OCI-LY3 (cell line): Measurements from ENCODE around the gene CNBD2.
"Not testable (repeated sequence)": the region's sequence is repeated elsewhere in the genome, so short reads cannot be mapped to it uniquely, and the experiment has no call there.

Experiments
- H2AFZ ChIP-seq: fragments of 200-600, 300-600 bp; shearing (Covaris generic); 2 replicates; pipeline ENCODE4 v1.6.0; 2014; ENCODE audit warnings: antibody characterized with exemption, low read depth, low read length
- H3K27ac ChIP-seq: fragments of 200-600, 300-600 bp; sonication (generic); 2 replicates; pipeline ENCODE4 v1.5.1; 2014; ENCODE audit warnings: mild to moderate bottlenecking, low read length, moderate library complexity, mixed read lengths
- H3K27me3 ChIP-seq: fragments of 200-600, 300-600 bp; sonication (generic); 2 replicates; pipeline ENCODE4 v1.6.1; 2014; ENCODE audit warnings: low read depth, low read length, mixed read lengths
- H3K36me3 ChIP-seq: fragments of 200-600, 300-600 bp; sonication (generic); replicated peaks from 2 replicates; pipeline ENCODE3; 2014; ENCODE audit warnings: low read depth, low read length, mixed read lengths
- H3K4me1 ChIP-seq: fragments of 300-600, 200-600 bp; sonication (generic); 2 replicates; pipeline ENCODE4 v1.6.1; 2014; ENCODE audit warnings: low read length, mixed read lengths
- H3K4me2 ChIP-seq: fragments of 200-600, 300-600 bp; sonication (generic); 2 replicates; pipeline ENCODE4 v1.6.1; 2014; ENCODE audit warnings: low read length, mixed read lengths
- H3K4me3 ChIP-seq: fragments of 300-600, 200-600 bp; sonication (generic); 2 replicates; pipeline ENCODE4 v1.5.1; 2014; ENCODE audit warnings: antibody characterized with exemption, mild to moderate bottlenecking, low read length, moderate library complexity
- H3K79me2 ChIP-seq: fragments of 300-600, 200-600 bp; shearing (Covaris generic); 2 replicates; pipeline ENCODE4 v1.6.1; 2014; ENCODE audit warnings: mild to moderate bottlenecking, low read length, mixed read lengths
- H3K9ac ChIP-seq: fragments of 300-600, 200-600 bp; shearing (Covaris generic); 2 replicates; pipeline ENCODE4 v1.6.0; 2014; ENCODE audit warnings: mild to moderate bottlenecking, low read length, moderate library complexity
- H3K9me3 ChIP-seq: fragments of 200-600, 300-600 bp; shearing (Covaris generic); 2 replicates; pipeline ENCODE4 v1.6.1; 2014; ENCODE audit warnings: low read length, mixed read lengths; ENCODE audit not compliant: insufficient read depth
- H4K20me1 ChIP-seq: fragments of 200-600, 300-600 bp; sonication (generic); 2 replicates; pipeline ENCODE4 v1.6.1; 2016; ENCODE audit warnings: low read length, mixed read lengths; ENCODE audit not compliant: insufficient read depth
- CTCF ChIP-seq: fragments of 200-600, 300-600 bp; sonication (generic); IDR thresholded peaks from 2 replicates; pipeline ENCODE4 v1.5.1; 2014; ENCODE audit warnings: antibody characterized with exemption, low read length, low read depth
- EZH2phosphoT487 ChIP-seq: fragments of 200-600 bp; shearing (Covaris generic); IDR thresholded peaks from 2 replicates; pipeline ENCODE4 v1.6.1; 2018; ENCODE audit warnings: antibody characterized with exemption, mixed run types, low read depth

Gene CNBD2

GRCh38 chr20:36050436-36051317 lies 82.3 kb downstream of the CNBD2 start:
- Histone ChIP-seq H3K79me2 (peaks cover 50% of the 10 kb centered on the region), H3K36me3 (no peaks in the 10 kb centered on the region), H3K4me1 (peaks cover 29% of the 10 kb centered on the region), H3K4me3 (peak overlapping the region; percentile 80), H3K4me2 (peak overlapping the region; percentile 86), H3K9me3 (no peaks in the 10 kb centered on the region), H3K27ac (peak overlapping the region; percentile 72), H3K9ac (peak overlapping the region; percentile 92), H4K20me1 (peaks cover 37% of the 10 kb centered on the region), H3K27me3 (peaks cover 7% of the 10 kb centered on the region; the same call in 1 of the 2 replicates), H2AFZ (peak overlapping the region; percentile 97)
- TF ChIP-seq CTCF (no peak), EZH2phosphoT487 (no peak)

- H3K4me2 ChIP-seq: peak overlapping the region; percentile 86
- no peaks in the 10 kb centered on the region for H3K36me3 ChIP-seq
- peaks cover 42% of the 10 kb centered on the region for H3K79me2 ChIP-seq
- TF ChIP-seq EZH2phosphoT487: no peak
- TF ChIP-seq CTCF: no peak
- H3K27me3 ChIP-seq: peaks cover 7% of the 10 kb centered on the region; the same call in 1 of the 2 replicates
- H2AFZ ChIP-seq: peak overlapping the region; percentile 97
- peak overlapping the region; percentile 80 for H3K4me3 ChIP-seq
- no peaks in the 10 kb centered on the region for H3K9me3 ChIP-seq
- peaks cover 29% of the 10 kb centered on the region for H3K4me1 ChIP-seq
- H4K20me1 ChIP-seq: peaks cover 29% of the 10 kb centered on the region
- peak overlapping the region; percentile 72 for H3K27ac ChIP-seq
- H3K9ac ChIP-seq: peak overlapping the region; percentile 92
Measured at GRCh38 chr20:36051318-36052116, 83.1 kb downstream of the CNBD2 start.

GRCh38 chr20:36052117-36052513 lies 83.7 kb downstream of the CNBD2 start:
- no peak overlapping the region for H3K27ac ChIP-seq
- H3K36me3 ChIP-seq: no peaks in the 10 kb centered on the region
- no peak overlapping the region for H3K4me2 ChIP-seq
- no peaks in the 10 kb centered on the region for H3K9me3 ChIP-seq
- no peak for TF ChIP-seq EZH2phosphoT487
- TF ChIP-seq CTCF: no peak
- H3K4me3 ChIP-seq: no peak overlapping the region
- peaks cover 23% of the 10 kb centered on the region for H4K20me1 ChIP-seq
- no peak overlapping the region for H3K9ac ChIP-seq
- peaks cover 37% of the 10 kb centered on the region for H3K79me2 ChIP-seq
- peak overlapping the region; percentile 97; the same call in 1 of the 2 replicates for H2AFZ ChIP-seq
- H3K27me3 ChIP-seq: peaks cover 7% of the 10 kb centered on the region; the same call in 1 of the 2 replicates
- H3K4me1 ChIP-seq: peaks cover 29% of the 10 kb centered on the region

DNA sequence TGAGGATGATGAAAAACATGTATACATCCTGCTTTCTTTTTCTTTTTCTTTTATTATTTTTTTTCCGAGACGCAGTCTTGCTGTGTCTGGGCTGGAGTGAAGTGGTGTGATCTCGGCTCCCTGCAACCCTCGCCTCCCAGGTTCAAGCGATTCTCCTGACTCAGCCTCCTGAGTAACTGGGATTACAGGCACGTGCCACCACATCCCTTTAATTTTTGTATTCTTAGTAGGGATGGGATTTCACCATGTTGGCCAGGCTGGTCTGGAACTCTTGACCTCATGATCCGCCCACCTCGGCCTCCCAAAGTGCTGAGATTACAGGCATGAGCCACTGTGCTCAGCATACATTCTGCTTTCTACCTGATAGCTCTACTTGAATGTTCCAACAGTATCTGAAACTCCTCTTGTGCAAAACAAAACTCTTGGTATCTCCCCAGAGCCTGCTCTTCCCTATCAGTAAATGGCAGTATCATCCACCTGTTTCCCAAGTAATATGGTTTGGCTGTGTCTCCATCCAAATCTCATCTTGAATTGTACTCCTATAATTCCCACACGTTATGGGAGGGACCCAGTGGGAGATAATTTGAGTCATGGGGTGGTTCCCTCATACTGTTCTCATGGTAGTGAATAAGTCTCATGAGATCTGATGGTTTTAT lies 85.6 kb downstream of the CNBD2 start:
- not testable (repeated sequence) for H3K27me3 ChIP-seq, H3K36me3 ChIP-seq, H4K20me1 ChIP-seq, H3K9ac ChIP-seq, H3K27ac ChIP-seq, H3K9me3 ChIP-seq
- Histone ChIP-seq H3K79me2 (peaks cover 18% of the 10 kb centered on the region), H3K4me3 (peak overlapping the region; percentile 21), H3K4me2 (peak overlapping the region; percentile 44), H2AFZ (peak overlapping the region; percentile 31; the same call in 1 of the 2 replicates), H3K4me1 (peaks cover 23% of the 10 kb centered on the region)
